DOHH2 (cell line): ENCODE measurements around the gene AK8.

Experiments
- H3F3A ChIP-seq: fragments of 200-600 bp; sonication (generic), shearing (Covaris generic); 2 replicates; pipeline ENCODE4 v1.6.0; 2016; ENCODE audit warnings: antibody characterized with exemption, mild to moderate bottlenecking; ENCODE audit not compliant: control insufficient read depth, insufficient read depth
- H3K27ac ChIP-seq: fragments of 200-600 bp; sonication (generic); 2 replicates; pipeline ENCODE4 v1.5.1; 2014; ENCODE audit warnings: low read depth, mild to moderate bottlenecking, low read length, moderate library complexity
- H3K27me3 ChIP-seq: fragments of 200-600 bp; sonication (generic); 2 replicates; pipeline ENCODE4 v1.6.1; 2014; ENCODE audit warnings: mild to moderate bottlenecking, low read length, mixed read lengths; ENCODE audit not compliant: control insufficient read depth
- H3K36me3 ChIP-seq: fragments of 200-600 bp; sonication (generic); 2 replicates; pipeline ENCODE4 v1.6.1; 2014; ENCODE audit warnings: mild to moderate bottlenecking, low read length, moderate library complexity, mixed read lengths; ENCODE audit not compliant: control insufficient read depth
- H3K4me1 ChIP-seq: fragments of 200-600 bp; sonication (generic); 2 replicates; pipeline ENCODE4 v1.6.1; 2014; ENCODE audit warnings: mild to moderate bottlenecking, low read length, mixed read lengths; ENCODE audit not compliant: control insufficient read depth
- H3K4me2 ChIP-seq: fragments of 200-600 bp; sonication (generic); 2 replicates; pipeline ENCODE4 v1.6.0; 2014; ENCODE audit warnings: mild to moderate bottlenecking, low read length, moderate library complexity
- H3K4me3 ChIP-seq: fragments of 200-600 bp; sonication (generic); 2 replicates; pipeline ENCODE4 v1.5.1; 2014; ENCODE audit warnings: mild to moderate bottlenecking, low read length, mixed read lengths
- H3K79me2 ChIP-seq: fragments of 200-600 bp; sonication (generic); 2 replicates; pipeline ENCODE4 v1.6.1; 2014; ENCODE audit warnings: mild to moderate bottlenecking, low read length, mixed read lengths; ENCODE audit not compliant: control insufficient read depth
- H3K9me2 ChIP-seq: fragments of 200-600 bp; sonication (generic); replicated peaks from 2 replicates; pipeline ENCODE4 v1.6.1; 2014; ENCODE audit warnings: mild to moderate bottlenecking, low read length, mixed read lengths; ENCODE audit not compliant: control insufficient read depth
- H3K9me3 ChIP-seq: fragments of 200-600 bp; sonication (generic); 2 replicates; pipeline ENCODE4 v1.6.1; 2014; ENCODE audit warnings: antibody characterized with exemption, low read length, mixed read lengths; ENCODE audit not compliant: control insufficient read depth, insufficient read depth
- H4K20me1 ChIP-seq: fragments of 200-600 bp; sonication (generic); 2 replicates; pipeline ENCODE4 v1.6.0; 2014; ENCODE audit warnings: low read depth, mild to moderate bottlenecking, antibody characterized with exemption, low read length, moderate library complexity; ENCODE audit not compliant: control insufficient read depth, insufficient read depth
- CTCF ChIP-seq: fragments of 200-600 bp; sonication (generic); IDR thresholded peaks from one replicate; pipeline ENCODE4 v1.5.1; 2014; ENCODE audit warnings: antibody characterized with exemption, mild to moderate bottlenecking, low read depth, low read length; ENCODE audit not compliant: poor library complexity, severe bottlenecking
- EZH2phosphoT487 ChIP-seq: fragments of 200-600 bp; sonication (generic); IDR thresholded peaks from 2 replicates; pipeline ENCODE4 v1.6.1; 2017; ENCODE audit warnings: borderline replicate concordance, mild to moderate bottlenecking, antibody characterized with exemption, low read length, moderate library complexity, mixed read lengths

AK8 gene

GRCh38 chr9:132732326-132733259, 145.5 kb downstream of the AK8 start:
- TF ChIP-seq CTCF: no peak
- TF ChIP-seq EZH2phosphoT487: no peak
- no peak overlapping the region for H3K4me3 ChIP-seq
- H3K9me3 ChIP-seq: no peaks in the 10 kb centered on the region
- H3K27ac ChIP-seq: no peak overlapping the region
- H3K4me1 ChIP-seq: no peaks in the 10 kb centered on the region
- H3K36me3 ChIP-seq: no peaks in the 10 kb centered on the region
- H3K27me3 ChIP-seq: peaks cover 11% of the 10 kb centered on the region
- no peaks in the 10 kb centered on the region for H3K9me2 ChIP-seq
- no peaks in the 10 kb centered on the region for H4K20me1 ChIP-seq
- H3K79me2 ChIP-seq: no peaks in the 10 kb centered on the region
- no peaks in the 10 kb centered on the region for H3F3A ChIP-seq
- no peak overlapping the region for H3K4me2 ChIP-seq

GRCh38 chr9:132731230-132731629, 146.9 kb downstream of the AK8 start:
- peaks cover 18% of the 10 kb centered on the region for H3K27me3 ChIP-seq
- H4K20me1 ChIP-seq: no peaks in the 10 kb centered on the region
- no peak overlapping the region for H3K4me2 ChIP-seq

GRCh38 chr9:132730054-132731033, 147.7 kb downstream of the AK8 start:
- peaks cover 18% of the 10 kb centered on the region for H3K27me3 ChIP-seq
- no peaks in the 10 kb centered on the region for H3K4me1 ChIP-seq
- H3K79me2 ChIP-seq: no peaks in the 10 kb centered on the region
- no peak overlapping the region for H3K4me2 ChIP-seq
- H3K9me3 ChIP-seq: no peaks in the 10 kb centered on the region
- no peak overlapping the region for H3K27ac ChIP-seq
- H3F3A ChIP-seq: no peaks in the 10 kb centered on the region
- TF ChIP-seq CTCF (no peak), EZH2phosphoT487 (no peak)
- H3K9me2 ChIP-seq: no peaks in the 10 kb centered on the region
- H3K36me3 ChIP-seq: no peaks in the 10 kb centered on the region
- no peaks in the 10 kb centered on the region for H4K20me1 ChIP-seq
- no peak overlapping the region for H3K4me3 ChIP-seq

More at GRCh38 chr9:132731230-132731629, 146.9 kb downstream of the AK8 start:
- Histone ChIP-seq H3K9me3 (no peaks in the 10 kb centered on the region), H3K4me3 (no peak overlapping the region), H3K79me2 (no peaks in the 10 kb centered on the region), H3K27ac (no peak overlapping the region), H3K36me3 (no peaks in the 10 kb centered on the region), H3K4me1 (no peaks in the 10 kb centered on the region), H3K9me2 (no peaks in the 10 kb centered on the region), H3F3A (no peaks in the 10 kb centered on the region)
- TF ChIP-seq CTCF: no peak
